DND-41 (cell line): ENCODE results near the gene CCDC159.
A peak's percentile ranks its signal among the peaks of the same experiment; 100 is the strongest.

Source experiments
- ATAC-seq: fragments of 200-7000 bp; cut with Tn5 transposase; 3 replicates; pipeline ENCODE4 v1.9.1; 2021; ENCODE audit warnings: low read depth; ENCODE audit not compliant: insufficient read depth
- DNase-seq: peaks from one replicate; pipeline ENCODE4 v3.0.0-alpha.2; 2020
- H2AFZ ChIP-seq: 2 replicates; pipeline ENCODE4 v1.6.0; 2012; ENCODE audit warnings: low read depth, low read length
- H3K27ac ChIP-seq: 2 replicates; pipeline ENCODE4 v1.5.1; 2012; ENCODE audit warnings: low read length, inconsistent platforms
- H3K27me3 ChIP-seq: fragments of 200-600 bp; sonication (generic); 2 replicates; pipeline ENCODE4 v1.6.0; 2012; ENCODE audit warnings: low read length, mild to moderate bottlenecking, inconsistent platforms; ENCODE audit not compliant: insufficient read depth, poor library complexity
- H3K36me3 ChIP-seq: 2 replicates; pipeline ENCODE4 v1.5.1; 2012; ENCODE audit warnings: low read length, inconsistent platforms; ENCODE audit not compliant: insufficient read depth
- H3K4me1 ChIP-seq: 2 replicates; pipeline ENCODE4 v1.5.1; 2012; ENCODE audit warnings: mild to moderate bottlenecking, low read length; ENCODE audit not compliant: insufficient read depth
- H3K4me2 ChIP-seq: 2 replicates; pipeline ENCODE4 v1.6.0; 2012; ENCODE audit warnings: mild to moderate bottlenecking, moderate library complexity, low read length, inconsistent platforms; ENCODE audit not compliant: insufficient read depth
- H3K4me3 ChIP-seq, 2 experiments: fragments of 200-600 bp in 1 of 2; shearing (Covaris generic) in 1 of 2; 2 replicates each; pipeline ENCODE4 v1.5.1; 2012 to 2016; ENCODE audit warnings: inconsistent platforms in 2 of 2, low read length in 2 of 2, mild to moderate bottlenecking in 2 of 2, low read depth in 1 of 2, moderate library complexity in 1 of 2
- H3K79me2 ChIP-seq: 2 replicates; pipeline ENCODE4 v1.6.0; 2012; ENCODE audit warnings: low read length, inconsistent platforms; ENCODE audit not compliant: insufficient read depth
- H3K9ac ChIP-seq: 2 replicates; pipeline ENCODE4 v1.6.0; 2012; ENCODE audit warnings: low read depth, mild to moderate bottlenecking, inconsistent platforms, low read length, moderate library complexity
- H3K9me3 ChIP-seq: 2 replicates; pipeline ENCODE4 v1.5.1; 2012; ENCODE audit warnings: low read length, moderate library complexity, mild to moderate bottlenecking, inconsistent platforms; ENCODE audit not compliant: insufficient read depth, severe bottlenecking
- H4K20me1 ChIP-seq: 2 replicates; pipeline ENCODE4 v1.6.0; 2012; ENCODE audit warnings: low read length; ENCODE audit not compliant: insufficient read depth
- EZH2 ChIP-seq: IDR thresholded peaks from 3 replicates; pipeline ENCODE4 v1.6.1; 2012; ENCODE audit warnings: borderline replicate concordance, low read depth, mild to moderate bottlenecking, moderate library complexity, low read length, inconsistent platforms; ENCODE audit not compliant: severe bottlenecking
- TF ChIP-seq, protein P1 (sequence below): IDR thresholded peaks from 2 replicates; pipeline ENCODE4 v1.5.1; 2012; ENCODE audit warnings: borderline replicate concordance, low read length, moderate library complexity, mild to moderate bottlenecking; ENCODE audit not compliant: poor library complexity, severe bottlenecking; ENCODE audit errors: extremely low read depth

Gene CCDC159

DNA sequence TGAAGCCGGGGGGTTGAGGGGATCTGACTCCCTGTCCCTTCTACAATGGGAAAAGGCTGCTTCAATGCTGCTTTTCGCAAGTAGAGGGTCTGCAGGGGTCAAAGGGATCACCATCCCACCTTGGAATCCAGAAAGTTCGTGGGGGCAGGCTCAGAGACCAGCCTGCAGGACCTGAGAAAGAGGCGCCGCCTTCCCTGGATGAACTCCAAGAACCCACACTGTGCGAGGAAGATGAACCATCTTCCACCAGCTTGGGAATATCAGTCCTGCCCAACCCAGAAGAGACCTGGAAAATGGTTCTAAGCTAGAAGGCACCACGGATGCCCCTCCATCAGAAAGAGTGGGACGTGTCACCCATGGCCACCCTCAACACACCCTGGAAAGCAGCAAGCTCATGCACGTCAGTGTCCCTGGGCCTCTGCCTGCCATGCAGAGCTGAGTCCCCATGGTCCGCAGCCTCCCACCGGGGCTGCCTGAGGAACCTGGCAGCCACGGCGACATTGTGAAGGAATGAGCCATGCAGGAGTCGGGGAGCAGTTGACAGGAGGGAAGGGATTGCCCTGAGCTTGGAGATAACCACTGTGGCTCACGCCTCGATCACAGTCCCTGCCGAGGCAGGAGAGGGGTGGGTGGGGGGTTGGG is 21.4 kb upstream of the CCDC159 start:
- Histone ChIP-seq H3K4me2 (peak overlapping the region; percentile 53), H4K20me1 (no peaks in the 10 kb centered on the region), H3K9ac (peak overlapping the region; percentile 61), H3K79me2 (no peaks in the 10 kb centered on the region), H3K27me3 (no peaks in the 10 kb centered on the region), H3K4me3 (peak overlapping the region in 1 of 2 experiments; percentile 18; a peak in 2 of 4 replicates), H3K9me3 (no peaks in the 10 kb centered on the region), H3K4me1 (peaks cover 60% of the 10 kb centered on the region), H2AFZ (peak overlapping the region; percentile 53; the same call in 1 of the 2 replicates), H3K27ac (peak overlapping the region; percentile 99), H3K36me3 (peaks cover 26% of the 10 kb centered on the region)
- TF ChIP-seq EZH2, result no peak
- TF ChIP-seq, protein P1, sequence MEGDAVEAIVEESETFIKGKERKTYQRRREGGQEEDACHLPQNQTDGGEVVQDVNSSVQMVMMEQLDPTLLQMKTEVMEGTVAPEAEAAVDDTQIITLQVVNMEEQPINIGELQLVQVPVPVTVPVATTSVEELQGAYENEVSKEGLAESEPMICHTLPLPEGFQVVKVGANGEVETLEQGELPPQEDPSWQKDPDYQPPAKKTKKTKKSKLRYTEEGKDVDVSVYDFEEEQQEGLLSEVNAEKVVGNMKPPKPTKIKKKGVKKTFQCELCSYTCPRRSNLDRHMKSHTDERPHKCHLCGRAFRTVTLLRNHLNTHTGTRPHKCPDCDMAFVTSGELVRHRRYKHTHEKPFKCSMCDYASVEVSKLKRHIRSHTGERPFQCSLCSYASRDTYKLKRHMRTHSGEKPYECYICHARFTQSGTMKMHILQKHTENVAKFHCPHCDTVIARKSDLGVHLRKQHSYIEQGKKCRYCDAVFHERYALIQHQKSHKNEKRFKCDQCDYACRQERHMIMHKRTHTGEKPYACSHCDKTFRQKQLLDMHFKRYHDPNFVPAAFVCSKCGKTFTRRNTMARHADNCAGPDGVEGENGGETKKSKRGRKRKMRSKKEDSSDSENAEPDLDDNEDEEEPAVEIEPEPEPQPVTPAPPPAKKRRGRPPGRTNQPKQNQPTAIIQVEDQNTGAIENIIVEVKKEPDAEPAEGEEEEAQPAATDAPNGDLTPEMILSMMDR, result no peak
- ATAC-seq (peak; percentile 8; the same call in 2 of the 3 replicates), DNase-seq (peak; percentile 49)

DNA sequence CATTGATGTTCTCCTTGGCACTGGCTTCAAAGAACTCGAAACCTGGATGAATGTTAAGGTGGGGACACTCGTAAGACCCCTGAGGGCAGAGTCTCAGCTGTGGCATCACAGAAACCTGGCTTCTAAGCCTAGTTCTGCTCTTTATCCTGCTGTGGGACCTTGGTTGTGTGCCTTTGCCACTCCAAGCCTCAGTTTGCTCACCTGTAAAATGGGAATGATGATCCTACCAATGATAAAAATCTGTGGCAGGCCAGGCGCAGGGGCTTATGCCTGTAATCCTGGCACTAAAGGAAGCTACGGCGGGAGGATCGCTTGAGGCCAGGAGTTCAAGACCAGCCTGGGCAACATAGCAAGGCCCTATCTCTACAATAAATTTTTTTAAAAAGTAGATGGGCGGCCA is 20.8 kb upstream of the CCDC159 start:
- TF ChIP-seq EZH2, result no peak
- TF ChIP-seq, protein P1, result no peak
- peak overlapping the region; percentile 61; the same call in 1 of the 2 replicates for H3K9ac ChIP-seq

DNA sequence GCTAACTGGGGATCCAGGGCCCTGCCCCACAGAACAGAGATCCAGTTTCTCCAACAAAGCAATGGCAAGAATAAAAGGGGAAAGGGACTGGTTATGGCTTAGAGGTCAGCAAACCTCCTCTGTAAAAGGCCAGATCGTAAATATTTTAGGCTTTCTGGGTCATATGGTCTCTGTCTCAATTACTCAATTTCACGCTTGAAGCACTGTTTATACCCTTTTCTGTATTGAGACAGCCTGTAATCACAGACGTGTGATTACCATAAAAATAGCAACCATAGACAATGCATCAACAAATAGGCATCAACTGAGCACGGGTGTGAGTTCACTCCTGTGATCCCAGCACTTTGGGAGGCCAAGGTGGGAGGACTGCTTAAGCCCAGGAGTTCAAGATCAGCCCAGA is 16.2 kb upstream of the CCDC159 start:
- Histone ChIP-seq H4K20me1 (no peaks in the 10 kb centered on the region), H3K9me3 (no peaks in the 10 kb centered on the region), H3K9ac (no peak overlapping the region), H3K27me3 (no peaks in the 10 kb centered on the region), H3K4me3 (no peak overlapping the region), H3K4me1 (peaks cover 11% of the 10 kb centered on the region), H3K79me2 (no peaks in the 10 kb centered on the region), H2AFZ (no peak overlapping the region), H3K27ac (peak overlapping the region; percentile 27; the same call in 1 of the 2 replicates), H3K36me3 (peaks cover 37% of the 10 kb centered on the region), H3K4me2 (no peak overlapping the region)
- DNase-seq (no peak), ATAC-seq (no peak)
- TF ChIP-seq, protein P1, result no peak
- TF ChIP-seq EZH2, result no peak

More for the DNA sequence above, 20.8 kb upstream of the CCDC159 start:
- no peak overlapping the region for H2AFZ ChIP-seq
- peaks cover 57% of the 10 kb centered on the region for H3K4me1 ChIP-seq
- H3K27ac ChIP-seq, result peak overlapping the region; percentile 99
- peaks cover 28% of the 10 kb centered on the region for H3K36me3 ChIP-seq
- no peak overlapping the region for H3K4me3 ChIP-seq
- no peak overlapping the region for H3K4me2 ChIP-seq
- no peak for ATAC-seq
- H3K27me3 ChIP-seq, result no peaks in the 10 kb centered on the region
- no peaks in the 10 kb centered on the region for H3K79me2 ChIP-seq
- no peaks in the 10 kb centered on the region for H3K9me3 ChIP-seq
- no peaks in the 10 kb centered on the region for H4K20me1 ChIP-seq
- no peak for DNase-seq
